Measurements from ENCODE around the gene SMIM22. TPM values are rescaled to one million over a fixed set of nuclear protein-coding genes. Genes with fewer than 3 reads are reported as not detected.

The SMIM22 gene
- total RNA-seq, 1 experiment from 2014 or later, result not detected

- TF ChIP-seq EZH2 (IDR thresholded peaks at IDR 0.05; ENCODE audit: borderline replicate concordance, low read depth, low read length, poor library complexity, severe bottlenecking) (no peak), CTCF (conservative IDR thresholded peaks at IDR 0.05; ENCODE audit: low read depth, low read length) (no peak)
- H3K4me3 ChIP-seq (ENCODE audit: low read depth, low read length, poor library complexity, severe bottlenecking), result no peak overlapping the region
- intact Hi-C loops (cut with micrococcal nuclease; ENCODE audit: unreplicated experiment), result no loop called here
- no peak for DNase-seq (ENCODE audit: low spot score)
- no peaks in the 10 kb centered on the region for H3K27me3 ChIP-seq (replicated peaks; ENCODE audit: insufficient read depth, low read depth, low read length, poor library complexity)
- CTCF ChIA-PET, result no interaction called here
- no TSS peak for BruUV-seq (replicated peaks)
- H3K27ac ChIP-seq (ENCODE audit: low read depth, low read length, poor library complexity, severe bottlenecking), result no peak overlapping the region
- no peaks in the 10 kb centered on the region for H3K9me3 ChIP-seq (ENCODE audit: low read depth, low read length, poor library complexity, severe bottlenecking)
- no peaks in the 10 kb centered on the region for H3K36me3 ChIP-seq (ENCODE audit: insufficient read depth, low read length, poor library complexity, severe bottlenecking)
- no peaks in the 10 kb centered on the region for H3K4me1 ChIP-seq (ENCODE audit: insufficient read depth, low read length, poor library complexity, severe bottlenecking)
- POLR2A ChIA-PET (ENCODE audit: low non-redundant PET), result interaction anchor here (0.6 kb wide), 1 partner anchor 13 kb away, joined by 3 read pairs; no protein-coding TSS in a partner anchor
Observed at GRCh38 chr16:4790261-4790660, 4.9 kb upstream of the SMIM22 start.

- no peak for DNase-seq (ENCODE audit: low spot score)
- CTCF ChIA-PET, result no interaction called here
- Histone ChIP-seq H3K27ac (ENCODE audit: low read depth, low read length, poor library complexity, severe bottlenecking) (no peak overlapping the region), H3K4me1 (ENCODE audit: insufficient read depth, low read length, poor library complexity, severe bottlenecking) (no peaks in the 10 kb centered on the region), H3K4me3 (ENCODE audit: low read depth, low read length, poor library complexity, severe bottlenecking) (no peak overlapping the region), H3K9me3 (ENCODE audit: low read depth, low read length, poor library complexity, severe bottlenecking) (no peaks in the 10 kb centered on the region), H3K36me3 (ENCODE audit: insufficient read depth, low read length, poor library complexity, severe bottlenecking) (no peaks in the 10 kb centered on the region), H3K27me3 (replicated peaks; ENCODE audit: insufficient read depth, low read depth, low read length, poor library complexity) (no peaks in the 10 kb centered on the region)
- POLR2A ChIA-PET (ENCODE audit: low non-redundant PET), result no interaction called here
- no TSS peak for BruUV-seq (replicated peaks)
- intact Hi-C loops (cut with micrococcal nuclease; ENCODE audit: unreplicated experiment), result no loop called here
- TF ChIP-seq EZH2 (IDR thresholded peaks at IDR 0.05; ENCODE audit: borderline replicate concordance, low read depth, low read length, poor library complexity, severe bottlenecking) (no peak), CTCF (conservative IDR thresholded peaks at IDR 0.05; ENCODE audit: low read depth, low read length) (no peak)
Observed at GRCh38 chr16:4790871-4791270, 4.3 kb upstream of the SMIM22 start.

GRCh38 chr16:4792951-4793513 is 2.1 kb upstream of the SMIM22 start:
- POLR2A ChIA-PET (ENCODE audit: low non-redundant PET), result no interaction called here
- Histone ChIP-seq H3K27ac (ENCODE audit: low read depth, low read length, poor library complexity, severe bottlenecking) (no peak overlapping the region), H3K27me3 (replicated peaks; ENCODE audit: insufficient read depth, low read depth, low read length, poor library complexity) (no peaks in the 10 kb centered on the region), H3K4me3 (ENCODE audit: low read depth, low read length, poor library complexity, severe bottlenecking) (no peak overlapping the region), H3K9me3 (ENCODE audit: low read depth, low read length, poor library complexity, severe bottlenecking) (no peaks in the 10 kb centered on the region), H3K36me3 (ENCODE audit: insufficient read depth, low read length, poor library complexity, severe bottlenecking) (no peaks in the 10 kb centered on the region), H3K4me1 (ENCODE audit: insufficient read depth, low read length, poor library complexity, severe bottlenecking) (no peaks in the 10 kb centered on the region)
- CTCF ChIA-PET, result no interaction called here
- no peak for DNase-seq (ENCODE audit: low spot score)
- intact Hi-C loops (cut with micrococcal nuclease; ENCODE audit: unreplicated experiment), result no loop called here
- no TSS peak for BruUV-seq (replicated peaks)
- TF ChIP-seq CTCF (conservative IDR thresholded peaks at IDR 0.05; ENCODE audit: low read depth, low read length) (no peak), EZH2 (IDR thresholded peaks at IDR 0.05; ENCODE audit: borderline replicate concordance, low read depth, low read length, poor library complexity, severe bottlenecking) (no peak)

Measured in A673 (cell line).